HTERT RPE-1 (cell line): ENCODE data around the gene HOXC6.

Experiments
- in situ Hi-C: fragments of 300-500 bp; cut with MboI; formaldehyde crosslinking; loops from 4 replicates; pipeline ENCODE4 v1.14.3; 2020; ENCODE audit warnings: low sequenced_read_pairs

HOXC6 gene

GRCh38 chr12:54001283-54002187 lies 26.7 kb upstream of the HOXC6 start:
- in situ Hi-C loops = loop anchor here (25.0 kb wide), 1 partner anchor 211 kb away; no protein-coding TSS in a partner anchor

DNA sequence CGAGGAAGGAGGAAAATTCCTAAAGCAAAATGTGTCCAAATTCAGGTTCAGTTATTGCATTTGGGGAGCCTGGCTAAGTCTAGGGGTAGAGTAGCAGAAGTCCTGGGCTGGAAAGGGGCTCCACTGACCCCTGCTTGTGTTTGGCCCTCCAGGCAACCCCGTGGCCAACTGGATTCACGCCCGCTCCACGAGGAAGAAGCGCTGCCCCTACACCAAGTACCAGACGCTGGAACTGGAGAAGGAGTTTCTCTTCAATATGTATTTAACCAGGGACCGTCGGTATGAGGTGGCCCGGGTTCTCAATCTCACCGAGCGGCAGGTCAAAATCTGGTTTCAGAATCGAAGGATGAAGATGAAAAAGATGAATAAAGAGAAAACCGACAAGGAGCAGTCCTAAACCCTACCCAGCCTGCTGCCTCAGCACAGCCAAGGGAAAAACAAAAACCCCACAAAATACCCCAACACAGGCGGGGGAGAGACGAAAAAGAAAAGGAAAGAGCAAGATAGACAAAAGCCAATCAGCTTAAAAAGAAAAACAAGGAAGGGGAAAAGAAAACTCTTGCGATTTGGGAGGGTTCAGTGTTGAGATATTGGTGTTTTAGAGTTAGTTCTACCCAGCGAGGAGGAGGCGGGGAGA lies 25.8 kb upstream of the HOXC6 start:
- in situ Hi-C loops = loop anchor here (25.0 kb wide), 1 partner anchor 210 kb away; no protein-coding TSS in a partner anchor

- in situ Hi-C loops = loop anchor here (25.0 kb wide), 1 partner anchor 209 kb away; no protein-coding TSS in a partner anchor
Observed at GRCh38 chr12:54002915-54003389, 25.3 kb upstream of the HOXC6 start.

GRCh38 chr12:54003625-54004024 lies 24.6 kb upstream of the HOXC6 start:
- in situ Hi-C loops = loop anchor here (25.0 kb wide), 1 partner anchor 209 kb away; no protein-coding TSS in a partner anchor

DNA sequence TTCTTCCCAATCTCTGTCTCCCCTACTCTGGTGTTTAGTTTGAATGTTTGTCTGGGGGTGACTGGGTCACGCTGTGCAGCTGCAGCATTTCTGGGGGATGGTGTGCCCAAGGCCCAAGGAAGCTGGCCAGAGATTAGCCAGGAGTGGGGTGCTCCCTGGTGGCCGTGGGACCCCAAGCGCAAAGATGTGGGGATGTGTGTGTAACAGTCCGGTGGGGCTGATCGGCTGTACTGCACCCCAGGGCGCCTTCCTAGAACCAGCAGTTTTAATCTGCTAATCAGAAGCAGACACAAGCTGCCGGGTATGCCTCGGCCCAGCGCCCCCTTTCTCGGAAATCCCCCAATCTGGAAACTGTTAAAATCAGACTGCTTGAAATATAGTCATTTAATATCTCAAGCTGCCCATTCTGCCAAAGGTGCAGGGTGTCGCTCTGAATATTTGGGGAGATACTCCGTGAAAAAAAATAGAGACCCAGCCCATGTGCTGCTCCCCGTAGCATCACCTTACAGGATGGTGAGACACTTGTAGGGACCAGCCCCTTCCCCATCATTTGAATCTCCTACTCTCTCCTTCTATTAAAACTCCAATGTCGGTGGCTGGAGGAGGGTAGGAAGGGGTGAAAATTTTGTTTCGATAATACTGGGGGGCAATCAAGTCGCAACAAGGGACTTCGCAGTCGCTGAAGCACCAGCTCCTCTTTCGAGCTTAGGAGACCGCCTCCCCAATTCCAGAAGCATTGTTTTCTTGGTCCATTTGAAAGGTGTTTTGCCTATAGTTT lies 24.0 kb upstream of the HOXC6 start:
- in situ Hi-C loops = loop anchor here (25.0 kb wide), 1 partner anchor 208 kb away; no protein-coding TSS in a partner anchor

GRCh38 chr12:54004841-54005530 lies 23.3 kb upstream of the HOXC6 start:
- in situ Hi-C loops = loop anchor here (25.0 kb wide), 1 partner anchor 207 kb away; no protein-coding TSS in a partner anchor

DNA sequence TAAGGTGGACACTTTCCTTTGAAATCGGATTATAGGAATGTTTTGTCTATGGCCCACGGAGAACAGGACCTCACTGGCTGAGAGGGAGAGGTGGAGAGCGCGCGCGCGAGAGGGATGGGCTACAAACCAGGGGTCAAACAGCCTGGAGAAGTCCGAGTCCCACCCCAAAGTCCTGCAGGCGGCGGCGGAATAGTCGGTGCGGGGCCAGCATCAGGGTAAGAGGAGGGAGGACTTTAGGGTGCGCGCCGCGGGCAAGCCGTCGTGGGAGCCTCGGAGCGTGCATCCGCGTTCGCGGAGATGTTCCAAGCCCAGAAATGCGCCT lies 22.7 kb upstream of the HOXC6 start:
- in situ Hi-C loops = loop anchor here (25.0 kb wide), 1 partner anchor 207 kb away; no protein-coding TSS in a partner anchor

GRCh38 chr12:54005853-54006558 lies 22.2 kb upstream of the HOXC6 start:
- in situ Hi-C loops = loop anchor here (25.0 kb wide), 1 partner anchor 206 kb away; no protein-coding TSS in a partner anchor

GRCh38 chr12:54006559-54007220 lies 21.6 kb upstream of the HOXC6 start:
- in situ Hi-C loops = loop anchor here (25.0 kb wide), 1 partner anchor 206 kb away; no protein-coding TSS in a partner anchor

- in situ Hi-C loops = loop anchor here (25.0 kb wide), 1 partner anchor 205 kb away; no protein-coding TSS in a partner anchor
Observed at GRCh38 chr12:54007538-54008259, 20.5 kb upstream of the HOXC6 start.

- in situ Hi-C loops = loop anchor here (25.0 kb wide), 1 partner anchor 204 kb away; no protein-coding TSS in a partner anchor
Observed at GRCh38 chr12:54008260-54008552, 20.0 kb upstream of the HOXC6 start.

DNA sequence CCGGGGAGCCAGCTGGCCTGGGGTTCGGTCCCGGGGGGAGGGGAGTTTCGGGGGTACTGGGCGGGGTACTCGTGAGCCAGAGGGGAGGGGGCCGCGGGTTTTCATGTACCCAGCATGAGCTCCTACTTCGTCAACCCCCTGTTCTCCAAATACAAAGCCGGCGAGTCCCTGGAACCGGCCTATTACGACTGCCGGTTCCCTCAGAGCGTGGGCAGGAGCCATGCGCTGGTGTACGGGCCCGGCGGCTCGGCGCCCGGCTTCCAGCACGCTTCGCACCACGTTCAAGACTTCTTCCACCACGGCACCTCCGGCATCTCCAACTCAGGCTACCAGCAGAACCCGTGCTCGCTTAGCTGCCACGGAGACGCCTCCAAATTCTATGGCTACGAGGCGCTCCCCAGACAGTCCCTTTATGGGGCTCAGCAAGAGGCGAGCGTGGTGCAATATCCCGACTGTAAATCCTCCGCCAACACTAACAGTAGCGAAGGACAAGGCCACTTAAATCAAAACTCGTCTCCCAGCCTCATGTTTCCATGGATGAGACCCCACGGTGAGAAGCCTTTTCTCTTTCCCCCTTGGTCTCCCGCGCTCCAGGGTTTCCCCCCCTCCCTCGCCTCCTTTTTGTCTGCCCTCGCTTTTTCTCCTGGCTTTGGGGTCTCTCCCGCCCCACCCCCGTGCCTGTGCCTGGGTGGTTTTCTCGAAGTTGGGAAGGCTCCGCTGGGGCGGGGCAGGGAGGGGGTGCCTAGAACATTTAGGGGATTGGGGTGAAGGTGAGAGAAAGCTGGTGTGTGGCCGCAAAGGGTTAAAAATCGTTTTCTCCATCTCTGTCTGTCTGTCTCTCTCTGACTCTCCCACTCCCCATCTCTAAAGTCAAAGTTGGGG lies 18.8 kb upstream of the HOXC6 start:
- in situ Hi-C loops = loop anchor here (25.0 kb wide), 1 partner anchor 203 kb away; no protein-coding TSS in a partner anchor

GRCh38 chr12:54010053-54010971 lies 17.9 kb upstream of the HOXC6 start:
- in situ Hi-C loops = loop anchor here (25.0 kb wide), 1 partner anchor 202 kb away; no protein-coding TSS in a partner anchor

DNA sequence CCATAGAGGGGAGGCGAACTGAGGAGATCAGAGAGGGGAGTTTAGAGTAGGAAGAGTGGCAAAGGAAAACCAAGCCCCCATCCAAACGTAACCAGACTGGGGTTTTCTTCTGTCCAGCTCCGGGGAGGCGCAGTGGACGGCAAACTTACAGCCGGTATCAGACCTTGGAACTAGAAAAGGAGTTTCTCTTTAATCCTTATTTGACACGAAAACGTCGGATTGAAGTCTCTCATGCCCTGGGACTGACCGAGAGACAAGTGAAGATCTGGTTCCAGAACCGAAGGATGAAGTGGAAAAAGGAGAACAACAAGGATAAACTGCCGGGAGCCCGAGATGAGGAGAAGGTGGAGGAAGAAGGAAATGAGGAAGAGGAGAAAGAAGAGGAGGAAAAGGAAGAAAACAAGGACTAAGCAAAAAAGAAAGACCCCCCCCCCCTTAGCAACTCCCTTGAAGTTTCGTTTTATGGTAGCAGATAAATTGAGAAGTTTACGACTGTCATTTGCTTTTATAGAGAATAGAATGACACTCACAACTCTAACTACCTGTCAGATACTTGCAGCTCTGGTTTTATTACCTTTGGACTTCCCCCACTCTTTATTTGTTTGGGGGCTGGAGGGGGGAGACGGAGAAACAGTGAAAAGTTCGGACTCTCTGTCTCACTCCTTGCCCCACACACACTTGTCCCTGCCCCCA lies 17.1 kb upstream of the HOXC6 start:
- in situ Hi-C loops = loop anchor here (25.0 kb wide), 1 partner anchor 201 kb away; no protein-coding TSS in a partner anchor
